ENCODE data around the gene GYG2.
"Not testable (repeated sequence)": the region's sequence is repeated elsewhere in the genome, so short reads cannot be mapped to it uniquely, and the experiment has no call there.

The GYG2 gene

GRCh38 chrX:2872671-2873277, 44.0 kb downstream of the GYG2 start:
- no peak for FAIRE-seq

GRCh38 chrX:2874222-2875135, 45.7 kb downstream of the GYG2 start:
- FAIRE-seq = no peak

- no peak for FAIRE-seq
These were observed 46.4 kb downstream of the GYG2 start for GRCh38 chrX:2875136-2875481.

GRCh38 chrX:2875798-2876399, 47.2 kb downstream of the GYG2 start:
- FAIRE-seq = no peak

GRCh38 chrX:2878563-2878962, 49.8 kb downstream of the GYG2 start:
- no peak for FAIRE-seq

- no peak for FAIRE-seq
These were observed 50.9 kb downstream of the GYG2 start for GRCh38 chrX:2879670-2880069.

- no peak for FAIRE-seq
These were observed 55.0 kb downstream of the GYG2 start for GRCh38 chrX:2883770-2884169.

- FAIRE-seq = no peak
These were observed 59.6 kb downstream of the GYG2 start for GRCh38 chrX:2888309-2888708.

- no peak for FAIRE-seq
These were observed 60.4 kb downstream of the GYG2 start for GRCh38 chrX:2889045-2889605.

GRCh38 chrX:2889706-2890490, 61.2 kb downstream of the GYG2 start:
- not testable (repeated sequence) for FAIRE-seq

- not testable (repeated sequence) for FAIRE-seq
These were observed 62.1 kb downstream of the GYG2 start for GRCh38 chrX:2890536-2891460.

GRCh38 chrX:2892816-2893215, 64.1 kb downstream of the GYG2 start:
- no peak for FAIRE-seq

GRCh38 chrX:2894885-2895292, 66.2 kb downstream of the GYG2 start:
- no peak for FAIRE-seq

GRCh38 chrX:2897311-2897689, 68.6 kb downstream of the GYG2 start:
- FAIRE-seq = no peak

GRCh38 chrX:2897690-2898623, 69.2 kb downstream of the GYG2 start:
- FAIRE-seq = not testable (repeated sequence)

- no peak for FAIRE-seq
These were observed 70.2 kb downstream of the GYG2 start for GRCh38 chrX:2898846-2899512.

GRCh38 chrX:2901367-2902036, 72.8 kb downstream of the GYG2 start:
- no peak for FAIRE-seq

- no peak for FAIRE-seq
These were observed 74.1 kb downstream of the GYG2 start for GRCh38 chrX:2902841-2903240.

GRCh38 chrX:2903366-2903765, 74.6 kb downstream of the GYG2 start:
- no peak for FAIRE-seq

Measured in endometrium (tissue), 2 donors.